ENCODE measurements around the gene PLA2G12A. TPM values are rescaled to one million over a fixed set of nuclear protein-coding genes. Genes with fewer than 3 reads are reported as not detected.

PLA2G12A gene
- total RNA-seq: 14.1 and 15.2 TPM in 2 replicates

DNA sequence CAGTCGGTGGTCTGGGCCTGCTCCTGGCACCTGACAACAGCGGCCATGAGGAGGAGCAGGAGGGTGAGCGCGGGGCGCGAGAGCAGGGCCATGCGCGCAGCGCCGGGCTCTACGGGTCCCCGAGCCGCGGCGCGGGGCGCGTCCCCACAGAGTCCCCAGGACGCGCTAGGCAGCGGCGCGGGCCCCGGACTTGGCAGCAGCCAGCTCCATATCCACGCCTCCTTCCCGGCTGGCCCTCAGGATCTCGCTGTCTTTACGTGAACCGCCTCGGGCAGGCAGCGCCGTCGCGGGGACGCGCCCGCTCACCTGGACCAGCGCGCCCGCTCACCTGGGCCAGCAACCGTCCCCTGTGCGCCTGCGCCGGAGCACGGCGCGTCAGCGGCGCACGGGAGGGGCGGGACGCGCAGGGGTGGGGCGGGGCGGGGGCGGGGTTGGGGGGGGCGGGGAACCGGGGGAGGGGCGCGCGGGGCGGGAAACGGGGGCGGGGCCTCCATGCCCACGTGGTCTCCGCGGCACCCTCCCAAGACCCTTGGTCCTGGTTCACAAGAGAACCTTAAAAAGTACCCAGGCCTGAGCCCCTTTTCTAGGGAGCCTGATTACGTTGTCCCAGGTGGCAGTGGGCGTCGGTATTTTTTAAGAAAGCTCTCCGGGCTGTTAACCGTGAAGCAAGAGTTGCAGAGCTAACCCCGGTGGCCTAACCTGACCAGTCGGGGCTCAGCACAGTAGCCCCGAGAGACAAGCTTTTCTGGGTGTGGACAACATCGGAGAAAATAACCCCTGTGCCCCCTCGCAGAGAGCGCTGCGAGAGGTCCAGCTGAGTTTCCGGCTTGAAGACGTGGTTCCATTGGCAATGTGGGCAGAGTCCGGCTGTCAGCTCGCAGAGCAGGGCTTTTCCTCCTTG, at the start of gene PLA2G12A:
Gene PLA2G12A, minus strand, starts transcription at position 353 of the 901 bp plus-strand sequence. Its CDS starts 261 bp downstream, at position 92.
- intact Hi-C loops (cut with micrococcal nuclease): loop anchor here (1.0 to 2.0 kb wide), 8 partner anchors 25 to 1741 kb away; partner anchors contain the start of genes CASP6, GAR1, HADH and RPL34

DNA sequence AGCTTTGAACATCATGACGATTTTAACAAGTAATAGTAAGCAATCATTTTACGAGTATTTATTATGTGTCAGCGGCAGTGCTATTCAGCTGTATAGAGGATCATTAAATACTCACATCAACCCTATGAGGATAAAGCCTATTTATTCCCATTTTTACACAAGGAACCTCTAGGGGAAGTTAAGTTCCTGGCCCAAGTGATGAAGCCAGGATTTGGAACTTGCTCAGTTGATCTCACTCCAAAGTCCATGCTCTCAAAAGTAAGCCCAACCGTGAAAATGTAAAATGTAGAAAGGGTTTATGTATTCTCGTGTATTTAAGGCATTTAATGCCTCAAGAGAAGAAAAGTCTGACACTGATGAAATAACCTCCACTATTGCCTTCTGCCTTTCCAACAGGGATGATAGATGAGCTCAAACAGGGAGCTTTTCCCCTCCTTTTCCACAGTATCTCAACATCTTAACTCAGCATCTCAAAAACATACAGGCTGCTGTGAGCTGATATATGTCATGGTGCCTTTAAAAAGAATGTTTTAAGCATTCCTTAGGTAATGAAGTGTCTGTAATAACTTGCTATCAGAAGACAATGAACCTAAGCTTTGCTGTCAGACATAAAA, 35.0 kb upstream of the PLA2G12A start:
- intact Hi-C loops (cut with micrococcal nuclease): no loop called here

DNA sequence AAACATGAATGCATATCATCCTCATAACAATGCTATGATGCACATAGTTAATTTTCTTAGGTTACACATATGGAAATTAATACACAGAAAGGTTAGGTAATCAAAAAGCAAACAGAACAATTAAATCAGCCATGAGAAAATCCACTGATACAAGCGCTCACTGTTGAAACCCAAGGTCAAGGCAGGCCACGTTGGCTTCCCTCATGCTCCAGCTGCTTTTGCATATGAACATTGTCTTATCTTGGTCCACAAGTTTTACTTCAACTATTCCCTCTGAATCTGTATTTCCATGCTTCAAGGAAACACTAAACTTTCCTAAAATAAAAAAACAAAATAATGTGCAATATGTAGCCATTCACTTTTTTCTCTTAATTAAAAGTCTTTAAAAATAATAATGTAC, 34.5 kb upstream of the PLA2G12A start:
- intact Hi-C loops (cut with micrococcal nuclease): no loop called here

DNA sequence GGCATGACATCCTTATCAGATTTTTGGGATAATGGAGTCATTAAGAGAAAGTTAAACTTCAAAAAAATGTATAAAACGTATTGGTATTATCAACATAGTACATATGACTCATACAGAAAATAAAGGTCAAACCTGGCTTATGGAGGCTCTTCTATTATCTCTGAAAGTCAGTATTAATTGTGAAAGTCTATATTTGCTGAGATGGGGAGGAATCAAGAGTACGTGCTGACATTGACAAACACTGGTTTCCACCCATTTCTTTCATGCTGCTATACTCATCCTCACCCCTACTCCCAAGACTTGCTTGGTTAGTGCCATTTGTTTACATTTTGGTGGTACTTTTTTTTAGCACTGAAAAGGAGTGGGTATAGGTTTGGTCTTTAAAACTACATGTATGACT, 30.8 kb upstream of the PLA2G12A start:
- intact Hi-C loops (cut with micrococcal nuclease): no loop called here

DNA sequence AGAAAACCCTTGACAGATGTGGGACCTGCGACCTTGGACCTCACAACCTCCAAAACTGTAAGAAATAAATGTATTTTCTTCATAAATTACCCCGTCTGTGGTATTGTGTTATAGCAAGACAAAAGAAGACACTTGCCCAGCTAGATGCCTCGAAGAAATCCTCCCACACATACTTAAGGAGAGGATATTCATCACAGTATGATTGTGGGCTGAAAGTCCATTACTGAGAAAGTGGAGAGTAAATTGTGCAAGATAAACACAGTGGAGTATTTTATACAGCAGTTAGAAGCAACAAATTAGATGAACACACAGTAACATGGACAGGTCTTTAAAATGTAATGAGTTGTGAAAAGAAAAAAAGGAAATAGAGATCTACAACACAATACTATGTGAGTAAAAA, 25.8 kb upstream of the PLA2G12A start:
- intact Hi-C loops (cut with micrococcal nuclease): loop anchor here (2.0 kb wide), 2 partner anchors 25 to 323 kb away; partner anchors contain the start of genes PLA2G12A and SEC24B

DNA sequence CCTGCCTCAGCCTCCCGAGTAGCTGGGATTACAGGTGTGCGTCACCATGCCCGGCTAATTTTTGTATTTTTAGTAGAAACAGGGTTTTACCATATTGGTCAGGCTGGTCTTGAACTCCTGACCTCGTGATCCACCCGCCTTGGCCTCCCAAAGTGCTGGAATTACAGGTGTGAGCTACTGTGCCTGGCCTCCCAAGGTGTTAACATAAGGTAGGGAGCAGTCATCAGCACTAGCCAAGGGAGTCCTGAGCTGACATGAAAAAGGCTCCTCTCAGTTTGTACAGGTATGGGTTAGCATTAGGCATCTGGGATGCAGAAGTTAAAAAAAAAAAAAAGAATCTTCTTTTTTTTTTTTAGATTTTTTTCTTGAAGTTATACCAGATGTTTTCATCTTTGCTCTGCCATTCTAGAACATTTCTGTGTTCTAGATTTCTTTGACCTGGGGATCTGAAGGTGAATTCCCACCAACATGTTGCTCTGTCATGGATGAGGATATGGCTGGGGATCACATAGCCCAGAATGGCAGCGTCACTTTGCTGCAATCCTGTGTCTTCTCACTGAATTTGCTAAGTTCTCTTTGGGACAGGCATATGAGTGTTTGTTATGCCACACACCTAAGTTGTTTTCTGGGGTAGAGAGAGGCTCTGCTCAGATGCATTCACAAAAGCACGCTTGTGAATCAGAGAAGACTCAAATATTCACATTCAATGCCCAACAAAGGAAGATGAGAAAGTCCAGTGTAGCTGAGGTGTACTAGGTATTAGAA, 24.4 kb upstream of the PLA2G12A start:
- intact Hi-C loops (cut with micrococcal nuclease): loop anchor here (1.0 to 2.0 kb wide), 3 partner anchors 23 to 321 kb away; partner anchors contain the start of genes GAR1, PLA2G12A and SEC24B

DNA sequence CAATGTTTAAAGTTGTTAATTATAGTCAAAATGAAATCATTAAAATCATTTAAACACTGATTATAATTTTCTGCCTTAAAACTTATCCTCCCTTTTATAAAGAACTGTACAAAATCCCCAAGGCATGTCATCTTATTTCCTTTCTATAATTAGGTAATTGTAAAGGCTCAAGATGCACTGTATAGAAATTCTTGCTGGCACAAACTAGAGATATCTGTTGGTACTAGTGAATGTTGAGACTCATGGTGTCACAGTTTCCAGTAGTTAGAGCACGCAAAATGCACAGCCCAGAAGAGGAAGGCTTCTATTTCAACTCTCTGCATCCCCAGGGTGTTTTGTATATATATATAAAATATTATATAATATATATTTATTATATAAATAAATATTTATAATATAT, 22.7 kb upstream of the PLA2G12A start:
- intact Hi-C loops (cut with micrococcal nuclease): no loop called here

DNA sequence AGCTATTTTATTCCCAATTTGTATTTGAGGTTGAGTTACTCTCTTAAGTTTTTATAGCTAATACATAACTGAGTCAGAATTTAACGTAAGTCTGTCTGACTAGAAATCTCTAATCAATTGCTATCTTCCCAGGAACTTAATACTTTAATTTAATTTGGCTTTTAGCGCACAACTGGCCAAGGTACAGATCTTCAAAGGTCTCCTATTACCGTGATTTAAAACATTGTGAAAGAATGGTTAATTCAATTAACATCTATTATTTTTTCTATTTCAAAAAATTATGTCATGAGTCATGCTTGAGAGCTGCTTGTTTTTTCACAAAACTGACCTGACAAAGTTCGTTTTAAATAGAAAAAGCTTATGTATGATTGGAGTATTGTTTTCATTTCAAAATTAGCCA, 22.0 kb upstream of the PLA2G12A start:
- intact Hi-C loops (cut with micrococcal nuclease): loop anchor here (1.0 kb wide), 1 partner anchor 49 kb away; the partner anchor contains the start of gene CASP6

DNA sequence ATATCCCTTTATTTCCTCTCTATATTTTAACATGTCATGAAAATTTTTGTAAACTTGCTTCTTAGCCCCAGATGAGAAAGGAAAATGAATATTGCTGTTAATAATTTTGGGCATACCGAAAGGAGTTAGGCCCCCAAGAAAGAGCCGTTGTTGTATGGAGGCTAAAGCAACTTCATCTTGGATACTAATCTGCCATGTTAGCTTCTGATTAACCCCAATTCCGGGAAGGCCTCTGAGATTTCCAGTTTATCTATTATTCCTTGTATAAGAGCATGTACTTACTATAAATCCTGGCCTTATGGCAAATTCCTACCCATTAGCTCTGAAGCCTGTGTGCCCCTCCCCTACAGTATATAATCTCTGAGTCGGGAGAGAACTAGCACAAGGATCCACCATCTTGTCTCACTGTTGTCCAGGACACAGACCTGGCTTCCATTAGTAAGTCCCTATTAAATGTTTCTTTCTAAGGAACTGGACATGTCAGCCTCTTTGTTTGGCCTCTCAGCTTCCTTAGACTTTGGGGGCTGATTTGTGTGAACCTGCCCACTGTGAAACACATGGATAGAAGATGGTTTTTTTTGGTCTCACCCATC, 20.9 kb upstream of the PLA2G12A start:
- intact Hi-C loops (cut with micrococcal nuclease): loop anchor here (1.0 kb wide), 1 partner anchor 47 kb away; the partner anchor contains the start of gene CASP6

DNA sequence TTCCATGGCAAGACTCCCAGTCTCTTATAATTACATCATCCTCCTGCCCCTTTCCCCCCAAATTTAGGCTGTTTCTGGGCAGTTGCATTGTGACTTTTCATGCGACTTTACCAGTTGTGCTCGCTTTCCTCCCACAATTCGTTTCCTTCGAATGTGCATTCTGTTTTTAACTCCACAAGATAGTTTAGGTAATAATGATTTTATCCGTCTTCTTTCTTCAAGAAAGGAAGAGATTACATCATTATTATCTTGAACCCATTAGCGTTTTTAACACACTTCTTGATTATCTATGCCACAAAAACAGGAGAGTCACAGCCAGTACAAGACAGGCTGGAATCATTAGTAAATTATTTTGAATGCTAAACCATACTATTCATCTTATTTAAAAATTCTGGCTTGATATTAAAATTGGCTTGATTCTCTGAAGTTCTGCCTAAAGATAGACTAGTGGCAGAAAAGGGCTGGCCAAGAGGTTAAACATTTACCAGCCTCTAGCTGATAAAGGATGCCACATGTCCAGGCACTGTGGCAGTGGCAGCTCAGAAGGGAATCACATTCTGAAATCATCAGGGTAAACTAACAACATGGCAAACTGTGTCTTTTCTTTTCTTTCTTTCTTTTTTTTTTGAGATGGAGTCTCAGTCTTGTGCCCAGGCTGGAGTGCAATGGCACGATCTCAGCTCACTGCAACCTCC, 19.7 kb upstream of the PLA2G12A start:
- intact Hi-C loops (cut with micrococcal nuclease): no loop called here

DNA sequence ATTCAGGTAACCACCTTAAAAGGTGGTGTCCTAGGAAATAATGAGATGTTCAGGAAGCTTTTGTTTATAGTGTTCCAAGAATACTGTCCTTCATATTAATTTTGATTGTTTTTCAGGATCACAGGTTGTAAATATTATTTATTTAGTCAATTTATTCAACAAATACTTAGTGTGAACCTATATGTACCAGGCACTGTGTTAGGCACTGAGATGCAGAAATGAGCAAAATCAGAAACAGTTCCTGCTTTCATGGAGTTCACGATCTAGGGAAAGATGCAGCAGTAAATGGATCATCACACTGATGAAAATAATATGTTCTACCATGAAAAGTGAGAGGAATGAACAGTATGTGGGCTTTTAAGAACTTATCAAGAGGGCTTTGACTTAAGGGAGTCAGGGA, 18.2 kb upstream of the PLA2G12A start:
- intact Hi-C loops (cut with micrococcal nuclease): no loop called here

DNA sequence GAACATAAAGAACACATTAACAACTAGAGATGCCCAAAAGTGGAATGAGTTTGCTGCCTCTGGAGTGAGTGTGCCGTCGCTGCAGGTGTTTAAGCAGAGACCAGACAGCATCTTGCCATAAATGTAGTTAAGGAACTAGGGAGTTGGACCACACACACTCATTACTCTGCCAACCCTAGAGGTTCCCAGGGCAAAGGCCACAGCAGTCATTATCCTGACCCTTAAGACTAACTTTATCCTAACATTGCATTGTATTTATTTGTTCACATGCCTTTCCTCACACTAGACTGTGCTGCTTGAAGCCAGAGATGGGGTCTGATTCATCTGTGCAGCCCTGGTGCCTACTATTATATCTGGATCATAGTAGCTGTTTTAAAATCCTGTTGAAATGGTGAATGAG, 16.9 kb upstream of the PLA2G12A start:
- intact Hi-C loops (cut with micrococcal nuclease): no loop called here

DNA sequence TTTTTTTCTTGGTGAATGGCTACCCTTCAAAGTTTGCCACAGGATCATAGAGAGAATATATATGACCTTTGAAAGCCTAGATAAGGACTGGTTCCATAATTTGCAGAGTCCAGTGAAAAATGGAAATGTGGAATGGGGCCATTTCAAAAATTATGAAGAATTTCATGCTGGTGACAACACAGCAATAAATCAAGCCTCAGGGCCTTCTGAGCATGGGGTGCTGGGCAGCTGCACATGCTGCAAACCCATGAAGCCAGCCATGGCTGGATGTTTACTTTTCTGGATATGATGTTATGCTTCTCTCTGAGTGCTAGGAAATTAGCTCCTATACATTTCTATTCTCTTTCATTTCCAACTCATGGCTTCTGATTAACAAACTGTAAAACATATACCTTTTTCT, 16.0 kb upstream of the PLA2G12A start:
- intact Hi-C loops (cut with micrococcal nuclease): no loop called here

DNA sequence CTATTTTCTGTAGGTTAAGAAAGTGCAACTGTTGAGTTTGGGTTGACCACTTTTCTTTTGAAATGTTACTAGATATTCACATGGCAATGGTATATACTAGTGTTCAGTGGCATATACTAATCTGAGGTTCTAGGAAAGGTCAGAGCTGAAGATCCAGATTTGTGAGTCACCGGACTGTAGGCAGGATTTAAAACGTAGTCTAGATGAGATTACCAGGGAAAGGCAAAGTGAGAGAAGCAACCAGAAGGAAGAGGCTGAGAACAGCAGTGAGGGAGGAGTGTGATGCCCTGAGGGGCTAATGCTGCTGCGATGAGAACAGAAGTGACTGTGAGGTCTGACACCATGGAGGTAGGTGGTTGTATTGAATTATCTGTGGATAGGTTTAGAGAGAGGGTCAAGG, 9.7 kb upstream of the PLA2G12A start:
- intact Hi-C loops (cut with micrococcal nuclease): no loop called here

DNA sequence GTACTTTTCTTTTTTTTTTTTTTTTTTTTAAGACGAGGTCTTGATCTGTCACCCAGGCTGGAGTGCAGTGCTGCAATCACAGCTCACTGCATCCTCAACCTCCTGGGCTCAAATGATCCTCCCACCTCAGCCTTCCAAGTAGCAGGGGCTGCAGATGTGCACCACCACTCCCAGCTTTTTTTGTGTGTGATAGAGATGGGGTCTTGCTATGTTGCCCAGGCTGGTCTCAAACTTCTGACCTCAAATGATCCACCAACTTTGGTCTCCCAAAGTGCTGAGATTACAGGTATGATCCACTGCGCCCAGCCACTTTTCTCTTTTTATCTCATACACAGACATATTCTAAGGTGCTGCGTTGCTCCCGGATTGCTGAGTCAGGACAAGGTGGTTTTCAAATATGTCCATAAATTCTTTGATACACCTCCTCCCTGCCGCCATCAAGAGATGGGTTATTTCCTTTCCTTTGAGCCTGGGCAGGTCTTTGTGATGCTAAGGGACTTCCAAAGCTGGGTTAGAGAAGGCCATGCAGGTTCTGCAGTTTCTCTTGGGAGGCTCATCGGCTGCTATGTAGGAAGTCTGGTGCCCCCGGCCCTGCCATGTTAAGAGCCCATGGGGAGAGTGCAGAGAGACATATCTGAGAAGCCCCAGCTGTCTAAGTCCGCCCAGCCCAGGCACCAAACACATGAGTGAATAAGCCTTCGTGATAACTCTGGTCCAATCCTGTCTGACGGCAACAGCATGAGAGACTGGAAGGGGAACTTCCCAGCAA, 8.4 kb upstream of the PLA2G12A start:
- intact Hi-C loops (cut with micrococcal nuclease): no loop called here

DNA sequence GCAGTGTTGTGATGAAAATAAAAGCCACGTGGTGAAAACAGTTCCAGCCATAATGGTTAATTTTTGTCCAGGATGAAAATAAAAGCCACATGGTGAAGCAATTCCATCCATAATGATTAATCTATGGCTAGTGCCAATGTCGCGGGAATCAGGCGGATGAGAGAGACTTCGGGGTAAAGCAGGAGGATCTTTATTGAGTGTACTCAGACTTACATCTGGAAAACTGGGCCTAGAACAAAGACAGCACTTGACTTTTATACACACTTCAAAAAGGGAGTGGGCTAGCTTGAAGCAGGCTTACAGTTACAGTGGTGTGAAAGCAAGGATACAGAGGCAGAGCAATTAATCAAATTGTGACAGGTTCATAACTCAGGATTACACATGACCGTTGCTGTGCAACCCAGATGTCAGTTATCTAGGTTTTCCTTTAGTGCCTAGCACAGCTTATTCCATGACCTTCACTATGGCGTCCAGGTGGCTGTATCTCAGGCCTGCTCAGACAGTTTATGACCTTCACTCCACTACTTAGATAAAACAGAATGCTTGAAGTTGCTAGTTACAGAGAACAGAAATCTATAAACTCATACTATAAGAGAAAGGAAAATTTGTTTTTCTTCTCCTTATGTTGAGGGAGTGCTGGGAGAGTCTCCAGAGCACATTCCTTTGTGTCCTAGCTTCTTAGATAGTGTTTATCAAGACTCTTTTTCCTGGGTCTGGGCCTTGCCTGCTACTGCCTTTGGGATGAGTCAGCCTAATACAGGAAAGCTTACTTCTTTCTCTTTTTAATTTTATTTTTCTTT, 5.9 kb upstream of the PLA2G12A start:
- intact Hi-C loops (cut with micrococcal nuclease): no loop called here

DNA sequence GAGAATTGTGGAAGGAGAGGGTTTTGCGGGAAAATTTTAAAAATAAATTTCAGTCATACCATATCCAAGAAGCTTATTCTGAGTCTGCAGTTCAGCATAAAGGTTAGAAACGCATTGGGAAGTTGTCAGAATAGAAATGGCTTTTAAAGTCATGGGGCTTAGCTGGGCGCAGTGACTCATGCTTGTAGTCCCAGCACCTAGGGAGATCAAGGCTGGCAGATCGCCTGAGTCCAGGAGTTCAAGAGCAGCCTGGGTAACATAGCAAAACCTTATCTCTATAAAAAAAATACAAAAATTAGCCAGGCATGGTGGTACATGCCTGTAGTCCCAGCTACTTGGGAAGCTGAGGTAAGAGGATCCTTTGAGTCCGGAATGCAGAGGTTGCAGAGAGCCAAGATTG, 3.9 kb upstream of the PLA2G12A start:
- intact Hi-C loops (cut with micrococcal nuclease): no loop called here

DNA sequence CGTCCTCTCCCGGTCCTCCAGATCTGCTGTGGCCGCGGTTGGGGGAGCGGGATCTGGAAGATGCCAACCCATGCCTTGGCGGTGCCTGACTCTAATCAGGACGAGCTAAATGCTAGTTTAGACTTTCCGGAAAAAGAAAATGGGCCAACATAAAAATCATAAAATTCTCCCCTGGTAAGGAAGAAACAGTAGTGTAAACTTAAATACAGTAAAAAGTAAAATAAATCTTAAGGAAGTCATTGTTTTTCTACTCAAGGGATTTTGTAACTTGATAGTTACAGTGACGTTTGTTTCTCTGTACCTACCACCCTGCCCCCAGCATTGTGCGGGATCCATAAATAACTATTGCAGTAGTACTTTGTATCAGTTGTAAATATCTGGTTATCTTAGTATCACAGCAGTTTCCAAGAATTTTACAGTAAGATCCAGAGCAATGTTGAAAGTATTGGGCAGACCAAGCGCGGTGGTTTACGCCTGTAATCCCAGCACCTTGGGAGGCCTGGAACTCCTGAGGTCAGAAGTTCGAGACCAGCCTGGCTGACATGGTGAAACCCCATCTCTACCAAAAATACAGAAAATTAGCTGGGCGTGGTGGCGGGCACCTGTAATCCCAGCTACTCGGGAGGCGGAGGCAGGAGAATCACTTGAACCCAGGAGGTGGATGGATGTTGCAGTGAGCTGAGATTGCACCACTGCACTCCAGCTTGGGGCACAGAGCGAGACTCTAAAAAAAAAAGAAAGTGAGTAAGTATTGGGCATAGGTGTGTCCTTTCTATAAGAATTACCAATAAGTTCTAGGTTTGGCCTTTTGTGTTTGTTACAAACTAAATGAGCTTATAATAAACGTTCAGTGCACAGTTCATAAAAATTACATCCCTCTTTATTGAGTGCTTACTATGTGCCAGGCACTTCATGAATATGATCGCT, 1.0 kb upstream of the PLA2G12A start:
- intact Hi-C loops (cut with micrococcal nuclease): loop anchor here (1.0 to 2.0 kb wide), 3 partner anchors 24 to 1110 kb away; partner anchors contain the start of genes GAR1 and RPL34
